WTC11 (cell line): ENCODE data around the gene FUT2. TPM values are rescaled to one million over a fixed set of nuclear protein-coding genes. Genes with fewer than 3 reads are reported as not detected.
A peak's percentile ranks its signal among the peaks of the same experiment; 100 is the strongest.

Experiments
- ATAC-seq: fragments of 200-7000 bp; cut with Tn5 transposase; 2 replicates; pipeline ENCODE4 v1.10.0; 2021; ENCODE audit warnings: mild to moderate bottlenecking, moderate library complexity
- CTCF ChIA-PET: fragments of 300-600 bp; sonication (Branson Sonifier 250); formaldehyde crosslinking; loops from one replicate; lab custom pipeline; 2021; ENCODE audit warnings: antibody characterized with exemption; lab: Charles Lee
- POLR2A ChIA-PET: fragments of 350-600 bp; sonication (Branson Sonifier 250); formaldehyde crosslinking; loops from one replicate; lab custom pipeline; 2021; ENCODE audit warnings: antibody characterized with exemption; lab: Charles Lee
- DNase-seq: peaks from one replicate; pipeline ENCODE4 v3.0.0; 2021; ENCODE audit warnings: low spot score
- H3K27ac Mint-ChIP-seq: 2 replicates; pipeline ENCODE4 v1.8.0; 2021; ENCODE audit warnings: mixed read lengths
- H3K27me3 Mint-ChIP-seq: 2 replicates; pipeline ENCODE4 v1.8.0; 2021; ENCODE audit warnings: low read depth, mild to moderate bottlenecking, moderate library complexity, mixed read lengths
- H3K36me3 Mint-ChIP-seq: 2 replicates; pipeline ENCODE4 v1.8.0; 2021; ENCODE audit warnings: mixed read lengths
- H3K4me1 Mint-ChIP-seq: 2 replicates; pipeline ENCODE4 v1.8.0; 2022; ENCODE audit warnings: mixed read lengths
- H3K4me3 Mint-ChIP-seq: 2 replicates; pipeline ENCODE4 v1.8.0; 2021; ENCODE audit warnings: mild to moderate bottlenecking, moderate library complexity, mixed read lengths
- H3K9me3 Mint-ChIP-seq: 2 replicates; pipeline ENCODE4 v1.8.0; 2021; ENCODE audit warnings: mixed read lengths
- ATF3 ChIP-seq: sonication (generic); formaldehyde crosslinking; conservative IDR thresholded peaks from 2 replicates; pipeline ENCODE4 v1.8.1; 2022; ENCODE audit warnings: mild to moderate bottlenecking, missing genetic modification reagents
- CBFB ChIP-seq: sonication (generic); formaldehyde crosslinking; IDR thresholded peaks from 2 replicates; pipeline ENCODE4 v1.8.1; 2022; ENCODE audit warnings: mild to moderate bottlenecking, low read depth, missing genetic modification reagents
- CREB1 ChIP-seq: sonication (generic); formaldehyde crosslinking; IDR thresholded peaks from 2 replicates; pipeline ENCODE4 v1.8.0; 2023; ENCODE audit warnings: mild to moderate bottlenecking, missing genetic modification reagents
- CREM ChIP-seq: sonication (generic); formaldehyde crosslinking; IDR thresholded peaks from 2 replicates; pipeline ENCODE4 v1.8.1; 2022; ENCODE audit warnings: mild to moderate bottlenecking, missing genetic modification reagents, moderate library complexity
- E2F5 ChIP-seq: sonication (generic); formaldehyde crosslinking; IDR thresholded peaks from 2 replicates; pipeline ENCODE4 v1.8.1; 2022; ENCODE audit warnings: mild to moderate bottlenecking, moderate library complexity, missing genetic modification reagents
- FOXJ3 ChIP-seq: sonication (generic); formaldehyde crosslinking; IDR thresholded peaks from 2 replicates; pipeline ENCODE4 v1.9.0; 2021; ENCODE audit warnings: missing genetic modification reagents, mild to moderate bottlenecking, borderline replicate concordance
- HMGA2 ChIP-seq: fragments of 250-450 bp; sonication (Bioruptor Pico); IDR thresholded peaks from 2 replicates; pipeline ENCODE4 v1.4.0; 2021; ENCODE audit warnings: mild to moderate bottlenecking, moderate library complexity
- HMGXB4 ChIP-seq: sonication (generic); formaldehyde crosslinking; IDR thresholded peaks from 2 replicates; pipeline ENCODE4 v1.8.1; 2023; ENCODE audit warnings: mild to moderate bottlenecking, moderate library complexity, missing genetic modification reagents
- NFE2L1 ChIP-seq: sonication (generic); formaldehyde crosslinking; IDR thresholded peaks from 2 replicates; pipeline ENCODE4 v1.8.1; 2023; ENCODE audit warnings: missing genetic modification reagents
- NR1H2 ChIP-seq: sonication (generic); formaldehyde crosslinking; IDR thresholded peaks from 2 replicates; pipeline ENCODE4 v1.9.0; 2021; ENCODE audit warnings: mild to moderate bottlenecking, moderate library complexity, missing genetic modification reagents
- OVOL2 ChIP-seq: fragments of 250-450 bp; sonication (Bioruptor Pico); IDR thresholded peaks from 2 replicates; pipeline ENCODE4 v1.9.0; 2021; ENCODE audit warnings: mild to moderate bottlenecking, borderline replicate concordance
- SMAD4 ChIP-seq: sonication (generic); formaldehyde crosslinking; IDR thresholded peaks from 2 replicates; pipeline ENCODE4 v1.8.0; 2022; ENCODE audit warnings: mild to moderate bottlenecking, missing genetic modification reagents
- SP1 ChIP-seq: sonication (generic); formaldehyde crosslinking; conservative IDR thresholded peaks from 2 replicates; pipeline ENCODE4 v1.8.1; 2022; ENCODE audit warnings: missing genetic modification reagents
- TCF7 ChIP-seq: sonication (generic); formaldehyde crosslinking; IDR thresholded peaks from 2 replicates; pipeline ENCODE4 v1.8.0; 2022; ENCODE audit warnings: mild to moderate bottlenecking, low read depth, missing genetic modification reagents, moderate library complexity
- ZNF138 ChIP-seq: sonication (generic); formaldehyde crosslinking; conservative IDR thresholded peaks from 2 replicates; pipeline ENCODE4 v1.8.1; 2022; ENCODE audit warnings: mild to moderate bottlenecking, moderate library complexity, missing genetic modification reagents
- ZNF232 ChIP-seq: sonication (generic); formaldehyde crosslinking; IDR thresholded peaks from 2 replicates; pipeline ENCODE4 v1.8.0; 2022; ENCODE audit warnings: mild to moderate bottlenecking, missing genetic modification reagents
- ZNF263 ChIP-seq: sonication (generic); formaldehyde crosslinking; IDR thresholded peaks from 2 replicates; pipeline ENCODE4 v1.8.1; 2022; ENCODE audit warnings: low read depth, mild to moderate bottlenecking, moderate library complexity, missing genetic modification reagents
- ZNF396 ChIP-seq: fragments of 250-450 bp; sonication (Bioruptor Pico); IDR thresholded peaks from 2 replicates; pipeline ENCODE4 v1.8.0; 2021; ENCODE audit warnings: mild to moderate bottlenecking, moderate library complexity, borderline replicate concordance
- total RNA-seq: library from RNA; stranded (reverse); gene quantifications from 3 replicates; pipeline ENCODE4 v1.2.3, GENCODE V29; 2021
- TF ChIP-seq, protein P1 (sequence below): sonication (generic); formaldehyde crosslinking; conservative IDR thresholded peaks from 2 replicates; pipeline ENCODE4 v1.8.1; 2023; ENCODE audit warnings: mild to moderate bottlenecking, low read depth, missing genetic modification reagents, moderate library complexity
- TF ChIP-seq, protein P2 (sequence below): fragments of 250-450 bp; sonication (Bioruptor Pico); IDR thresholded peaks from 2 replicates; pipeline ENCODE4 v1.8.0; 2021; ENCODE audit warnings: mild to moderate bottlenecking
- TF ChIP-seq, protein P3 (sequence below): fragments of 250-450 bp; sonication (Bioruptor Pico); IDR thresholded peaks from 2 replicates; pipeline ENCODE4 v1.9.0; 2021; ENCODE audit warnings: mild to moderate bottlenecking
- TF ChIP-seq, protein P4 (sequence below): fragments of 250-450 bp; sonication (Bioruptor Pico); IDR thresholded peaks from 2 replicates; pipeline ENCODE4 v1.9.0; 2021; ENCODE audit warnings: mild to moderate bottlenecking

FUT2 gene
- total RNA-seq, 1 experiment from 2014 or later = 5.9 TPM

GRCh38 chr19:48750771-48751504, 55.2 kb downstream of the FUT2 start:
- ChIA-PET CTCF (interaction anchor here (0.6 to 1.2 kb wide), 4 partner anchors 12 to 130 kb away, joined by 3 read pairs; partner anchors contain the start of gene CA11), POLR2A (interaction anchor here (0.6 to 1.7 kb wide), 2 partner anchors 12 to 43 kb away, joined by 3 to 4 read pairs; no protein-coding TSS in a partner anchor)
- no peaks in the 10 kb centered on the region for H3K9me3 Mint-ChIP-seq
- H3K36me3 Mint-ChIP-seq = peaks cover 18% of the 10 kb centered on the region; the same call in 1 of the 2 replicates
- TF ChIP-seq, protein P1, sequence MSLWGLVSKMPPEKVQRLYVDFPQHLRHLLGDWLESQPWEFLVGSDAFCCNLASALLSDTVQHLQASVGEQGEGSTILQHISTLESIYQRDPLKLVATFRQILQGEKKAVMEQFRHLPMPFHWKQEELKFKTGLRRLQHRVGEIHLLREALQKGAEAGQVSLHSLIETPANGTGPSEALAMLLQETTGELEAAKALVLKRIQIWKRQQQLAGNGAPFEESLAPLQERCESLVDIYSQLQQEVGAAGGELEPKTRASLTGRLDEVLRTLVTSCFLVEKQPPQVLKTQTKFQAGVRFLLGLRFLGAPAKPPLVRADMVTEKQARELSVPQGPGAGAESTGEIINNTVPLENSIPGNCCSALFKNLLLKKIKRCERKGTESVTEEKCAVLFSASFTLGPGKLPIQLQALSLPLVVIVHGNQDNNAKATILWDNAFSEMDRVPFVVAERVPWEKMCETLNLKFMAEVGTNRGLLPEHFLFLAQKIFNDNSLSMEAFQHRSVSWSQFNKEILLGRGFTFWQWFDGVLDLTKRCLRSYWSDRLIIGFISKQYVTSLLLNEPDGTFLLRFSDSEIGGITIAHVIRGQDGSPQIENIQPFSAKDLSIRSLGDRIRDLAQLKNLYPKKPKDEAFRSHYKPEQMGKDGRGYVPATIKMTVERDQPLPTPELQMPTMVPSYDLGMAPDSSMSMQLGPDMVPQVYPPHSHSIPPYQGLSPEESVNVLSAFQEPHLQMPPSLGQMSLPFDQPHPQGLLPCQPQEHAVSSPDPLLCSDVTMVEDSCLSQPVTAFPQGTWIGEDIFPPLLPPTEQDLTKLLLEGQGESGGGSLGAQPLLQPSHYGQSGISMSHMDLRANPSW (CRISPR knock-in tag) = no peak
- TF ChIP-seq ZNF232 (no peak), NFE2L1 (CRISPR knock-in tag) (no peak), FOXJ3 (CRISPR knock-in tag) (no peak), CREB1 (no peak), SMAD4 (CRISPR knock-in tag) (no peak), SP1 (CRISPR knock-in tag) (no peak), E2F5 (CRISPR knock-in tag) (no peak), ATF3 (no peak), ZNF263 (CRISPR knock-in tag) (no peak), TCF7 (CRISPR knock-in tag) (no peak)
- TF ChIP-seq, protein P2, sequence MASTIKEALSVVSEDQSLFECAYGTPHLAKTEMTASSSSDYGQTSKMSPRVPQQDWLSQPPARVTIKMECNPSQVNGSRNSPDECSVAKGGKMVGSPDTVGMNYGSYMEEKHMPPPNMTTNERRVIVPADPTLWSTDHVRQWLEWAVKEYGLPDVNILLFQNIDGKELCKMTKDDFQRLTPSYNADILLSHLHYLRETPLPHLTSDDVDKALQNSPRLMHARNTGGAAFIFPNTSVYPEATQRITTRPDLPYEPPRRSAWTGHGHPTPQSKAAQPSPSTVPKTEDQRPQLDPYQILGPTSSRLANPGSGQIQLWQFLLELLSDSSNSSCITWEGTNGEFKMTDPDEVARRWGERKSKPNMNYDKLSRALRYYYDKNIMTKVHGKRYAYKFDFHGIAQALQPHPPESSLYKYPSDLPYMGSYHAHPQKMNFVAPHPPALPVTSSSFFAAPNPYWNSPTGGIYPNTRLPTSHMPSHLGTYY (CRISPR knock-in tag) = no peak
- DNase-seq (no peak), ATAC-seq (no peak)
- H3K4me1 Mint-ChIP-seq = peaks cover 49% of the 10 kb centered on the region
- peak overlapping the region; percentile 95 for H3K4me3 Mint-ChIP-seq
- H3K27me3 Mint-ChIP-seq = peaks cover 12% of the 10 kb centered on the region
- peak overlapping the region; percentile 91 for H3K27ac Mint-ChIP-seq

DNA sequence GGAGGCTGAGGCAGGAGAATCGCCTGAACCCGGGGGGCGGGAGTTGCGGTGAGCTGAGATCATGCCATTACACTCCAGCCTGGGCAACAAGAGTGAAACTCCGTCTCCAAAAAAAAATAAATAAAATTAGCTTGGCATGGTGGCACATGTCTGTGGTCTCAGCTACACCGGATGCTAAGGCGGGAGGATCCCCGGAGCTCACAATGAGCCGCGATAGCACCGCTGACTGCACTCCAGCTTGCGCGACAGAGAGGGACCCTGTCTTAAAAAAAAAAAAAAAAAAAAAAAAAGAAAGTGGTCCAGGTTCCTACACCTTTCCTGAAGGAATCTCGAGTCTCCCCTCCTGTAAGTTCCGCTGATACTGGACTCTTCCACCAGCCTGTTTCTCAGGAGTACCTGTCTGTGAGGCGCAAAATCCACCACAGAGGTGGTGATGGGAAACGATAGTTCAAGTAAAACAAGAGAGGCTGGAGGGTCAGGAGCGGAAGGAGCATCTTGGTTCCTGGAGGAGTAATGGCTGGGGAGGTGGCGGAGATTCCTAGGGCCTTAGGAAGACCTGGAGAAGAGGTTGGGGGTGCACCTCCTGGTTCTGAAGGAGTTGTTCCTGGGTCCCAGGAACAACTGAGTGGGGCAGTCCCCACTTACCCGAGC, 56.2 kb downstream of the FUT2 start:
- POLR2A ChIA-PET = interaction anchor here (0.6 to 1.7 kb wide), 6 partner anchors 13 to 1895 kb away, joined by 3 to 17 read pairs (median 4); partner anchors contain the start of gene CA11
- Mint-ChIP-seq H3K9me3 (no peaks in the 10 kb centered on the region), H3K27me3 (peaks cover 10% of the 10 kb centered on the region), H3K4me1 (peaks cover 45% of the 10 kb centered on the region), H3K36me3 (peaks cover 18% of the 10 kb centered on the region; the same call in 1 of the 2 replicates), H3K27ac (peak overlapping the region; percentile 91), H3K4me3 (peak overlapping the region; percentile 95)
- ATAC-seq = peak; percentile 7
- no peak for DNase-seq
- CTCF ChIA-PET = interaction anchor here (0.9 to 1.2 kb wide), 5 partner anchors 13 to 219 kb away, joined by 3 to 7 read pairs (median 3); partner anchors contain the start of gene CA11
- TF ChIP-seq ZNF396 (CRISPR knock-in tag) (no peak), HMGXB4 (CRISPR knock-in tag) (no peak), TCF7 (CRISPR knock-in tag) (no peak), OVOL2 (CRISPR knock-in tag) (no peak), CBFB (CRISPR knock-in tag) (no peak), ZNF138 (no peak), CREM (CRISPR knock-in tag) (no peak), HMGA2 (CRISPR knock-in tag) (no peak), NR1H2 (CRISPR knock-in tag) (no peak)
- TF ChIP-seq, protein P3, sequence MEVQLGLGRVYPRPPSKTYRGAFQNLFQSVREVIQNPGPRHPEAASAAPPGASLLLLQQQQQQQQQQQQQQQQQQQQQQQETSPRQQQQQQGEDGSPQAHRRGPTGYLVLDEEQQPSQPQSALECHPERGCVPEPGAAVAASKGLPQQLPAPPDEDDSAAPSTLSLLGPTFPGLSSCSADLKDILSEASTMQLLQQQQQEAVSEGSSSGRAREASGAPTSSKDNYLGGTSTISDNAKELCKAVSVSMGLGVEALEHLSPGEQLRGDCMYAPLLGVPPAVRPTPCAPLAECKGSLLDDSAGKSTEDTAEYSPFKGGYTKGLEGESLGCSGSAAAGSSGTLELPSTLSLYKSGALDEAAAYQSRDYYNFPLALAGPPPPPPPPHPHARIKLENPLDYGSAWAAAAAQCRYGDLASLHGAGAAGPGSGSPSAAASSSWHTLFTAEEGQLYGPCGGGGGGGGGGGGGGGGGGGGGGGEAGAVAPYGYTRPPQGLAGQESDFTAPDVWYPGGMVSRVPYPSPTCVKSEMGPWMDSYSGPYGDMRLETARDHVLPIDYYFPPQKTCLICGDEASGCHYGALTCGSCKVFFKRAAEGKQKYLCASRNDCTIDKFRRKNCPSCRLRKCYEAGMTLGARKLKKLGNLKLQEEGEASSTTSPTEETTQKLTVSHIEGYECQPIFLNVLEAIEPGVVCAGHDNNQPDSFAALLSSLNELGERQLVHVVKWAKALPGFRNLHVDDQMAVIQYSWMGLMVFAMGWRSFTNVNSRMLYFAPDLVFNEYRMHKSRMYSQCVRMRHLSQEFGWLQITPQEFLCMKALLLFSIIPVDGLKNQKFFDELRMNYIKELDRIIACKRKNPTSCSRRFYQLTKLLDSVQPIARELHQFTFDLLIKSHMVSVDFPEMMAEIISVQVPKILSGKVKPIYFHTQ (CRISPR knock-in tag) = no peak
- TF ChIP-seq, protein P4, sequence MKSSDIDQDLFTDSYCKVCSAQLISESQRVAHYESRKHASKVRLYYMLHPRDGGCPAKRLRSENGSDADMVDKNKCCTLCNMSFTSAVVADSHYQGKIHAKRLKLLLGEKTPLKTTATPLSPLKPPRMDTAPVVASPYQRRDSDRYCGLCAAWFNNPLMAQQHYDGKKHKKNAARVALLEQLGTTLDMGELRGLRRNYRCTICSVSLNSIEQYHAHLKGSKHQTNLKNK = no peak
